Measurements from ENCODE around the gene PDZD2. TPM values are rescaled to one million over a fixed set of nuclear protein-coding genes. Genes with fewer than 3 reads are reported as not detected.

PDZD2 gene
- total RNA-seq, 4 donors from 2014 or later: 107 to 195 (median 123) TPM

DNA sequence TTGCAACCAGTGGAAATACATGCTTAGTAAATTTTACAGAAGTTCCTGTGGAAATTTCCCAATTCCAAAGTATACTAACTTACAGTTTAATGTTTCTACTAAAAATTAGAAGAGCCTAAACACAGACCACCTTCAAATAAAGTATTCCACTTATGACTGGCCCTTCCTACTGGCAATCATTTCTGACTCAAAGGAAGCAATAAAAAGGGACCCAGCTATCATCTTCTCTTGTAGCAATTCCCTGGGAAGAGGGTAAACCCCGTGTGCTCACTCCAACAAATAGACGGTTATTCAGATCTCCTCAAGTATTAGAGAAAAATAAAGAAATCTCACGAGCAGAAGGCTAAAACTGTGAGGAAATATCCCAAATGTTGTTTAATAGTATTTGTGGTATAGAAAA, 491.9 kb downstream of the PDZD2 start:
- no peaks in the 10 kb centered on the region for H3K27me3 ChIP-seq
- TF ChIP-seq POLR2A (IDR thresholded peaks at IDR 0.05) (no peak), EP300 (IDR thresholded peaks at IDR 0.05) (no peak), POLR2AphosphoS5 (IDR thresholded peaks at IDR 0.05) (no peak)
- TF ChIP-seq, protein P1, sequence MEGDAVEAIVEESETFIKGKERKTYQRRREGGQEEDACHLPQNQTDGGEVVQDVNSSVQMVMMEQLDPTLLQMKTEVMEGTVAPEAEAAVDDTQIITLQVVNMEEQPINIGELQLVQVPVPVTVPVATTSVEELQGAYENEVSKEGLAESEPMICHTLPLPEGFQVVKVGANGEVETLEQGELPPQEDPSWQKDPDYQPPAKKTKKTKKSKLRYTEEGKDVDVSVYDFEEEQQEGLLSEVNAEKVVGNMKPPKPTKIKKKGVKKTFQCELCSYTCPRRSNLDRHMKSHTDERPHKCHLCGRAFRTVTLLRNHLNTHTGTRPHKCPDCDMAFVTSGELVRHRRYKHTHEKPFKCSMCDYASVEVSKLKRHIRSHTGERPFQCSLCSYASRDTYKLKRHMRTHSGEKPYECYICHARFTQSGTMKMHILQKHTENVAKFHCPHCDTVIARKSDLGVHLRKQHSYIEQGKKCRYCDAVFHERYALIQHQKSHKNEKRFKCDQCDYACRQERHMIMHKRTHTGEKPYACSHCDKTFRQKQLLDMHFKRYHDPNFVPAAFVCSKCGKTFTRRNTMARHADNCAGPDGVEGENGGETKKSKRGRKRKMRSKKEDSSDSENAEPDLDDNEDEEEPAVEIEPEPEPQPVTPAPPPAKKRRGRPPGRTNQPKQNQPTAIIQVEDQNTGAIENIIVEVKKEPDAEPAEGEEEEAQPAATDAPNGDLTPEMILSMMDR (IDR thresholded peaks at IDR 0.05): no peak
- peaks cover 32% of the 10 kb centered on the region for H3K36me3 ChIP-seq
- WGBS: 83% methylated on average over 3 of the region's 3 CpGs
- no peak overlapping the region for H3K4me3 ChIP-seq
- no peak for DNase-seq (ENCODE audit: low spot score in 2 of 2)
- H3K9me3 ChIP-seq: no peaks in the 10 kb centered on the region
- H3K4me1 ChIP-seq: peaks cover 6% of the 10 kb centered on the region
- H3K27ac ChIP-seq: no peak overlapping the region

DNA sequence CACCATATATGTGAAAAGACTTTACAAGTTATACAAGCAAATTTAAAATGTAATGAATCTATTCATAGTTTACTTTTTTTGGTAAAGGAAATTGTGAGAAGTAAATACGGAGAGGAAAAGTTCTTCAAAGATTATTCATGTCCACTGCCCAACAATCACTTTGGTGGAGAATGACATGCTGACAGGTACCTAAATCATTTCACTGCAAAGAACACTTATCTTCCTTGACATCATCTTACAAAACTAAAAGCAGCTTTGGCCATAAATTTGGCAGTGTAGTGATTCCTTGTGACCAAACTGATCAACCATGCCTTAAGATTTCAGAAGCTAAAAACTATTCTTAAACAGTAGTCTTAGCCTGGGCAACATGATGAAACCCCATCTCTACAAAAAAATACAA, 492.7 kb downstream of the PDZD2 start:
- 83% methylated on average over 1 of the region's 1 CpG for WGBS
- H3K27ac ChIP-seq: no peak overlapping the region
- peaks cover 5% of the 10 kb centered on the region for H3K4me1 ChIP-seq
- TF ChIP-seq EP300 (IDR thresholded peaks at IDR 0.05): no peak
- no peak overlapping the region for H3K4me3 ChIP-seq
- DNase-seq (ENCODE audit: low spot score in 2 of 2): no peak
- H3K27me3 ChIP-seq: no peaks in the 10 kb centered on the region
- no peaks in the 10 kb centered on the region for H3K9me3 ChIP-seq
- H3K36me3 ChIP-seq: peaks cover 28% of the 10 kb centered on the region

DNA sequence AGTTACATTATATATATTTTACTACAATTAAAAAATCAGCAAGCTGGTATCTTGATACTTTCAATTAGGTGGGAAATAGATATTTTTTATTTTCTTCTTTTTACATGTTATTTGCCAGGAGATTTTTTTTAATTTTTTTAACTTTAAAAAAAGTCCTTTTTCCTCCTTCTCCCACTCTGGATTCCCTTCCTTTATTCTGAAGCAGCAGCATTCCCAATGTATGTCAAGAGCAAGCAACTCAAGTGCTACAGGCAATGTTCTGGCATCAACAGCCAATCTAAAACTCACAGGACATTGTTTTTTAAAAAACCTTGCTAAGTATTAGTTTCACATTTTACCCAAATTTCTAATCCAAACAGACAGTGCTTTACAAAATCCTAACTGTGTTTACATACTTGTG, 493.8 kb downstream of the PDZD2 start:
- Histone ChIP-seq H3K27ac (no peak overlapping the region), H3K36me3 (peaks cover 28% of the 10 kb centered on the region), H3K27me3 (no peaks in the 10 kb centered on the region), H3K4me3 (no peak overlapping the region), H3K4me1 (no peaks in the 10 kb centered on the region), H3K9me3 (no peaks in the 10 kb centered on the region)
- DNase-seq (ENCODE audit: low spot score in 2 of 2): no peak
- TF ChIP-seq POLR2AphosphoS5 (IDR thresholded peaks at IDR 0.05) (no peak), POLR2A (IDR thresholded peaks at IDR 0.05) (no peak)

- no peak for TF ChIP-seq EP300 (IDR thresholded peaks at IDR 0.05)
- H3K36me3 ChIP-seq: peaks cover 19% of the 10 kb centered on the region
- WGBS: 94% methylated on average over 1 of the region's 1 CpG
- no peaks in the 10 kb centered on the region for H3K4me1 ChIP-seq
- no peak overlapping the region for H3K4me3 ChIP-seq
- H3K9me3 ChIP-seq: no peaks in the 10 kb centered on the region
- DNase-seq (ENCODE audit: low spot score in 2 of 2): no peak
- H3K27ac ChIP-seq: no peak overlapping the region
- H3K27me3 ChIP-seq: no peaks in the 10 kb centered on the region
Measured at GRCh38 chr5:32135086-32135485, 496.2 kb downstream of the PDZD2 start.

GRCh38 chr5:32136342-32136741, 497.4 kb downstream of the PDZD2 start:
- DNase-seq (ENCODE audit: low spot score in 2 of 2): no peak
- peaks cover 21% of the 10 kb centered on the region for H3K36me3 ChIP-seq
- H3K4me1 ChIP-seq: no peaks in the 10 kb centered on the region
- no peak overlapping the region for H3K27ac ChIP-seq
- TF ChIP-seq POLR2AphosphoS5 (IDR thresholded peaks at IDR 0.05) (no peak), EP300 (IDR thresholded peaks at IDR 0.05) (no peak), POLR2A (IDR thresholded peaks at IDR 0.05) (no peak)
- TF ChIP-seq, protein P1 (IDR thresholded peaks at IDR 0.05): no peak
- no peaks in the 10 kb centered on the region for H3K9me3 ChIP-seq
- 70% methylated on average over 7 of the region's 7 CpGs for WGBS
- H3K27me3 ChIP-seq: no peaks in the 10 kb centered on the region
- no peak overlapping the region for H3K4me3 ChIP-seq

- WGBS: 91% methylated on average over 7 of the region's 7 CpGs
- no peak for TF ChIP-seq POLR2AphosphoS5 (IDR thresholded peaks at IDR 0.05)
- peaks cover 21% of the 10 kb centered on the region for H3K36me3 ChIP-seq
Measured at GRCh38 chr5:32138839-32139493, 500.0 kb downstream of the PDZD2 start.

DNA sequence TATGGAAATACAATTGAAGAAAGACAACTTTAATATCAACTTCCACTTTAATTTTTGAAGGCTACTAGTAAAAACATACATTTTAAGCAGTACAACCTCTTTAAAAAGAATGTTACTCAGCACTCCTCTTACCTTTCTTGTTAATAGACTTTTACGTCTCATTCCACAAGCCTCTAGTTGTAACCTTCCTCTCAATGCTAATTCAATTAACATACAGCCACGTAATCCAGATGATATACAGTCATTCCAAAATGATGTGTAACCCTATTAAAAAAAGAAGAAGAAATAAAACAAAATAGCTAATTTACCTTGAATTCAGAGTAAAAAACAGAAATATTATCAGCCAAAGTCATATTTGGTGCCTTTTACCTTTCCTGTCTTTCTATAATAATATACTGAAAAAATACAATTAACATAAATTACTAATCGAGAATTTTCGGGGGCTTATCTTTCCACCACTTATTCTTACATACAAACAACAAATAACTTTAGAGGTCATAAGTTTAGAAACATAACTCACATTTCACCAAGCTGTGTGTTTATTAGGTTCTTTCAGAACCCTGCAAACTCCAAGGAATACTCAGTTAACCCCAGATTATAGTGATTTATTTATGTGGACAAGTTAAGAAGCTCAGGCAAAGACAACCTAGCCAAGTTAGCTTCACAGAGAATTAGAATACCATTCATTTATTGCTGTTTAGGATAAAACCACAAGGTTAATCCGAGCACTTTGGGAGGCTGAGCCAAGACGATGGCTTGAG, 504.9 kb downstream of the PDZD2 start:
- Histone ChIP-seq H3K36me3 (peaks cover 8% of the 10 kb centered on the region), H3K27ac (no peak overlapping the region), H3K27me3 (no peaks in the 10 kb centered on the region), H3K4me1 (peaks cover 43% of the 10 kb centered on the region), H3K4me3 (no peak overlapping the region), H3K9me3 (no peaks in the 10 kb centered on the region)
- 73% methylated on average over 6 of the region's 6 CpGs for WGBS
- DNase-seq (ENCODE audit: low spot score in 2 of 2): no peak
- TF ChIP-seq POLR2A (IDR thresholded peaks at IDR 0.05) (no peak), POLR2AphosphoS5 (IDR thresholded peaks at IDR 0.05) (no peak), EP300 (IDR thresholded peaks at IDR 0.05) (no peak)
- TF ChIP-seq, protein P1 (IDR thresholded peaks at IDR 0.05): no peak

More at GRCh38 chr5:32138839-32139493, 500.0 kb downstream of the PDZD2 start:
- no peaks in the 10 kb centered on the region for H3K4me1 ChIP-seq
- no peaks in the 10 kb centered on the region for H3K27me3 ChIP-seq
- H3K4me3 ChIP-seq: no peak overlapping the region
- no peak for DNase-seq (ENCODE audit: low spot score in 2 of 2)
- no peaks in the 10 kb centered on the region for H3K9me3 ChIP-seq
- H3K27ac ChIP-seq: no peak overlapping the region

All from suprapubic skin (tissue), 4 donors.